ENCODE data around the gene ZFP82. TPM values are rescaled to one million over a fixed set of nuclear protein-coding genes. Genes with fewer than 3 reads are reported as not detected.

The ZFP82 gene
- total RNA-seq, 2 donors from 2014 or later = 4.3 to 6.3 TPM

DNA sequence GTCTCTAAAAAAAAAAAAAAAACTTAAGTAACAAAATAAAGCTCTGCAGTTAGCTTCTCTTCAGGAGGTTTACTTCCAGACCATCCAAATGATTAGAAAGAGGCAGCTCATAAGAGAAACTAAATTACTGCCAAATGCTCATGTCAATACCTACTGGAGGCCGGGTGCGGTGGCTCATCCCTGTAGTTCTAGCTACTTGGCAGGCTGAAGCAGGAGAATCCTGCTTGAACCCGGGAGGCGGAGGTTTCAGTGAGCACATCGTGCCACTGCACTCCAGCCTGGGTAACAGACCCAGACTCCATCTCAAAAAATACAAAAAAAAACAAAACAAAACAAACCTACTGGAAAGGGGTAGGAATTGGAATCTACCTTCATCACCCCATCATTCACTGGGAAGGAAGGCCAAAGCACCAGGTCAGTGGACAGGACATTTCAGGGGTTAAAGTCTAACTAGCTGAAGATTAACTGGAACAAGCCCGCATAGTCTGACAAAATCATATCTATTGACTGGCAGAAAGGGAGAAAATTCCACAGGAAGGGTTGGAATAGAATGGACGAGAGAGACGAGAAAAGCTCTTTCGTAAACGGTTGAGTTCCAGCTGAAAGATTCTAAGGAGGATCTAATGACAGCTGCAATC, 40.8 kb downstream of the ZFP82 start:
- H3K27ac ChIP-seq = peak overlapping the region; percentile 74 to 76
- intact Hi-C loops (cut with DNase I) = no loop called here
- peak overlapping the region; percentile 56 to 74 for H3K4me3 ChIP-seq
- TF ChIP-seq POLR2AphosphoS5 (IDR thresholded peaks at IDR 0.05) = no peak
- TF ChIP-seq, protein P1, sequence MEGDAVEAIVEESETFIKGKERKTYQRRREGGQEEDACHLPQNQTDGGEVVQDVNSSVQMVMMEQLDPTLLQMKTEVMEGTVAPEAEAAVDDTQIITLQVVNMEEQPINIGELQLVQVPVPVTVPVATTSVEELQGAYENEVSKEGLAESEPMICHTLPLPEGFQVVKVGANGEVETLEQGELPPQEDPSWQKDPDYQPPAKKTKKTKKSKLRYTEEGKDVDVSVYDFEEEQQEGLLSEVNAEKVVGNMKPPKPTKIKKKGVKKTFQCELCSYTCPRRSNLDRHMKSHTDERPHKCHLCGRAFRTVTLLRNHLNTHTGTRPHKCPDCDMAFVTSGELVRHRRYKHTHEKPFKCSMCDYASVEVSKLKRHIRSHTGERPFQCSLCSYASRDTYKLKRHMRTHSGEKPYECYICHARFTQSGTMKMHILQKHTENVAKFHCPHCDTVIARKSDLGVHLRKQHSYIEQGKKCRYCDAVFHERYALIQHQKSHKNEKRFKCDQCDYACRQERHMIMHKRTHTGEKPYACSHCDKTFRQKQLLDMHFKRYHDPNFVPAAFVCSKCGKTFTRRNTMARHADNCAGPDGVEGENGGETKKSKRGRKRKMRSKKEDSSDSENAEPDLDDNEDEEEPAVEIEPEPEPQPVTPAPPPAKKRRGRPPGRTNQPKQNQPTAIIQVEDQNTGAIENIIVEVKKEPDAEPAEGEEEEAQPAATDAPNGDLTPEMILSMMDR (IDR thresholded peaks at IDR 0.05) = no peak
- peaks cover 7% of the 10 kb centered on the region for H3K4me1 ChIP-seq (replicated peaks)
- no peak for DNase-seq (ENCODE audit: low spot score)
- 40% methylated on average over 10 of the region's 10 CpGs for WGBS
- H3K9me3 ChIP-seq = no peaks in the 10 kb centered on the region
- H3K27me3 ChIP-seq (replicated peaks; ENCODE audit: insufficient read depth) = no peaks in the 10 kb centered on the region
- H3K36me3 ChIP-seq = no peaks in the 10 kb centered on the region

DNA sequence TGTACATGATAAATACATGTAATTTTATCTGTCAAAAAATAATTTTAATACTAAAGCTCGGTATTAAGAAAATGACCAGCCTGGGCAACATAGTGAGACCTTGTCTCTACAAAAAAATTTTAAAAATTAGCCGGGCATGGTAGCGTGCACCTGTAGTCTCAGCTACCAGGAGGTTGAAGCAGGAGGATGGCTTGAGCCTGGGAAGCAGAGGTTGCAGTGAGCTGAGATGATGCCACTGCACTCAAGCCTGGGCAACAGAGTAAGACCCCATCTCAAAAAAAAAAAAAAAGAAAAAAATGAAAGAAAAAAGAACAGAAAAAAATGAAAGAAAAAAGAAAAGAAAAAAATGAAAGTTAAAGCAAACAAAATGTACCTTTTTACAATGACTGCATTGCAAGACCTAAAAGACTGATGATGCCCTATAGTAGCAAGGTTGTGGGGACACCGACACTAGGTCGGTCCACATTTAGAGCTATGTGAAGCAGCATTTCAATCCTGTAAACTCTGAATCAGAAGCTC, 44.7 kb downstream of the ZFP82 start:
- WGBS = 98% methylated on average over 5 of the region's 5 CpGs
- H3K4me1 ChIP-seq (replicated peaks) = peaks cover 7% of the 10 kb centered on the region
- H3K36me3 ChIP-seq = no peaks in the 10 kb centered on the region
- intact Hi-C loops (cut with DNase I) = no loop called here
- no peak for TF ChIP-seq POLR2AphosphoS5 (IDR thresholded peaks at IDR 0.05)
- TF ChIP-seq POLR2A (IDR thresholded peaks at IDR 0.05) = no peak
- TF ChIP-seq, protein P1 (IDR thresholded peaks at IDR 0.05) = no peak
- no peak for DNase-seq (ENCODE audit: low spot score)
- H3K27me3 ChIP-seq (replicated peaks; ENCODE audit: insufficient read depth) = no peaks in the 10 kb centered on the region
- no peak overlapping the region for H3K27ac ChIP-seq
- no peak overlapping the region for H3K4me3 ChIP-seq
- no peaks in the 10 kb centered on the region for H3K9me3 ChIP-seq

DNA sequence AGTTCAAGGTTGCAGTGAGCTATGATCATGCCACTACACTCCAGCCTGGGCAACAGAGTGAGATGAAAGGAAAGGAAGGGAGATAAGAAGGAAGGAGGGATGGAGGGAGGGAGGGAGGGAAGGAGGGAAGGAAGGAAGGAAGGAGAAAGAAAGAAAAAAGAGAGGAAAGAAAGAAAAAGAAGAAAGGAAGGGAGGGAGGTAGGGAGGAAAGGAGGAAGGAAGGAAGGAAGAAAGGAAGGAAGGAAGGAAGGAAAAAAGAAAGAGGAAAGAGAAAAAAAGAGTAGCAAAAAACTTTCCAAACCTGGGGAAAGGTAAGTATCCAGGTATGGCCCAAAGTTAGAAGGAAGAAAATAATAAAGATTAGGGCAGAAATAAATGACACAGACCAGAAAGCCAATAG, 46.6 kb downstream of the ZFP82 start:
- no peak overlapping the region for H3K4me3 ChIP-seq
- TF ChIP-seq POLR2AphosphoS5 (IDR thresholded peaks at IDR 0.05) = no peak
- no peak for TF ChIP-seq POLR2A (IDR thresholded peaks at IDR 0.05)
- TF ChIP-seq, protein P1 (IDR thresholded peaks at IDR 0.05) = no peak
- no peaks in the 10 kb centered on the region for H3K27me3 ChIP-seq (replicated peaks; ENCODE audit: insufficient read depth)
- intact Hi-C loops (cut with DNase I) = no loop called here
- no peak overlapping the region for H3K27ac ChIP-seq
- no peaks in the 10 kb centered on the region for H3K9me3 ChIP-seq
- no peaks in the 10 kb centered on the region for H3K36me3 ChIP-seq
- H3K4me1 ChIP-seq (replicated peaks) = no peaks in the 10 kb centered on the region
- DNase-seq (ENCODE audit: low spot score) = no peak

DNA sequence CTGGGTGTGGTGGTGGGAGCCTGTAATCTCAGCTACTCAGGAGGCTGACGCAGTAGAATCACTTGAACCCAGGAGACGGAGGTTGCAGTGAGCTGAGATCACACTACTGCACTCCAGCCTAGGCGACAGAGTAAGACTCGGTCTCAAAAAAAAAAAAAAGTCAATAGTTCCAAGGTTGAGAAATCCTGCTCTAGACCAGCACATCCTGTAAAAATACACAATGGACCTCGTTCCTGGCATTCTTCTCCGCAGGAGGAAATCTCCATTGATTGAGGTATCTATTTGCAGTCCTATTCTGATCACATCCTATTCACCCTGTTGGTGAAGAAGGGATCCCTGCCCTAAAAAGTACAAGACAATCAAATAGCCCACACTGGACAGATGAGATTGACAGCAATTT, 54.6 kb downstream of the ZFP82 start:
- no peaks in the 10 kb centered on the region for H3K36me3 ChIP-seq
- intact Hi-C loops (cut with DNase I) = no loop called here
- no peaks in the 10 kb centered on the region for H3K9me3 ChIP-seq

More for the DNA sequence above, 54.6 kb downstream of the ZFP82 start:
- WGBS = 80% methylated on average over 6 of the region's 6 CpGs
- no peak for TF ChIP-seq POLR2A (IDR thresholded peaks at IDR 0.05)
- no peak for TF ChIP-seq POLR2AphosphoS5 (IDR thresholded peaks at IDR 0.05)
- TF ChIP-seq, protein P1 (IDR thresholded peaks at IDR 0.05) = no peak
- Histone ChIP-seq H3K27ac (no peak overlapping the region), H3K4me3 (no peak overlapping the region), H3K27me3 (replicated peaks; ENCODE audit: insufficient read depth) (no peaks in the 10 kb centered on the region), H3K4me1 (replicated peaks) (no peaks in the 10 kb centered on the region)
- DNase-seq (ENCODE audit: low spot score) = no peak

Other genes with a start within 250 kb of the ZFP82 start
- 1 to 10 TPM; 3.6 to 6.4 TPM for gene ZNF565, start 204.0 kb downstream of the ZFP82 start, total RNA-seq
- gene ZNF146, start 203.5 kb downstream of the ZFP82 start, total RNA-seq = 10 to 100 TPM; 46.9 to 83.6 TPM
- gene ZFP14, start 39.4 kb downstream of the ZFP82 start, total RNA-seq = 1 to 10 TPM; 5.2 to 7.2 TPM
- 10 to 100 TPM in 1 of 2 donors, 1 to 10 TPM in 1; 9.6 to 20.7 TPM for gene ZNF566, start 70.9 kb upstream of the ZFP82 start, total RNA-seq
- 10 to 100 TPM in 1 of 2 donors, 1 to 10 TPM in 1; 6.2 to 11.9 TPM for gene ZNF260, start 109.6 kb upstream of the ZFP82 start, total RNA-seq
- 10 to 100 TPM in 1 of 2 donors, 1 to 10 TPM in 1; 8.4 to 13.5 TPM for gene ZNF529, start 154.6 kb upstream of the ZFP82 start, total RNA-seq
- 10 to 100 TPM in 1 of 2 donors, 1 to 10 TPM in 1; 9.6 to 10.9 TPM for gene ZNF382, start 186.7 kb upstream of the ZFP82 start, total RNA-seq
- 10 to 100 TPM in 1 of 2 donors, 1 to 10 TPM in 1; 8.3 to 10.3 TPM for gene ZNF461, start 248.2 kb upstream of the ZFP82 start, total RNA-seq